ENCODE results near the gene MTHFD1L.

DNA sequence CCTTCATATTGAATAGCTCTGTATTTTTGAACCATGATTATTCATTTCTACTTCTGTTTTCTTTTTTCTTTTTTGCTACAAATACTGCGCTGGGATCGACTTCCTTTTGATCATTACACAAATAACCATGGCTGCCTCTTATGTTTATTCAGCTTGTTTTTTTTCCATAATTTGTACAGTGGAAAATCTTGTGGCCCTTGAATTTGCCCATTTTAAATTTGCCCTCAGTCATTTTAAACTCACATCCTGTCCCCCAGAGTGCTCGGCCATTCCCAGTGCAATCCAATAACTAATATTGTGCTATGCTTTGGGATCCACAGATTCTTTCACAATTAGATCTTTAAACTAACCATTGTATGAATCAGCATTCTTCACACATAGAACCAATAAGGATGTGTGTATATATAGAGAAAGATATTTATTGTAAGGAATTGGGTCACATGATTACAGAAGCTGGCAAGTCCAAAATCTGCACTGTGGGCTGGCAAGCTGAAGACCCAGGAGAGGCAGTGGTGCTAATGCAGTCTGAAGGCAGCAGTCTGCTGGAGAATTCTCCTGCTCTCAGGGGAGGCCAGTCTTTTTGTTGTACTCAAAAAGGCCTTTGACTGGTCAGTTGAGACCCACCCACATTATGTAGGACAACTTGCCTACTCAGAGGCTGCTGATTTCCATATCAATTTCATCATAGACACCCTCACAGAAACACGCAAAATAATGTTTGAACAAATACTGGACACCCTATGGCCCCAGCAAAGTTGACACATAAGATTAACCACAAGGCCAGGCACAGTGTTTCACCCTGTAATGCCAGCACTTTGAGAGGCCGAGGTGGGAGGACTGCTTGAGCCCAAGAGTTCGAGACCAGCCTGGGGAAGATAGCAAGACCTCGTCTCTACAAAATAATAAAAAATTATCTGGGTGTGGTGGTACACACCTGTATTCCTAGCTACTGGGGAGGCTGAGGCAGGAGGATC is 147.1 kb downstream of the MTHFD1L start:
- TF ChIP-seq, protein P1, sequence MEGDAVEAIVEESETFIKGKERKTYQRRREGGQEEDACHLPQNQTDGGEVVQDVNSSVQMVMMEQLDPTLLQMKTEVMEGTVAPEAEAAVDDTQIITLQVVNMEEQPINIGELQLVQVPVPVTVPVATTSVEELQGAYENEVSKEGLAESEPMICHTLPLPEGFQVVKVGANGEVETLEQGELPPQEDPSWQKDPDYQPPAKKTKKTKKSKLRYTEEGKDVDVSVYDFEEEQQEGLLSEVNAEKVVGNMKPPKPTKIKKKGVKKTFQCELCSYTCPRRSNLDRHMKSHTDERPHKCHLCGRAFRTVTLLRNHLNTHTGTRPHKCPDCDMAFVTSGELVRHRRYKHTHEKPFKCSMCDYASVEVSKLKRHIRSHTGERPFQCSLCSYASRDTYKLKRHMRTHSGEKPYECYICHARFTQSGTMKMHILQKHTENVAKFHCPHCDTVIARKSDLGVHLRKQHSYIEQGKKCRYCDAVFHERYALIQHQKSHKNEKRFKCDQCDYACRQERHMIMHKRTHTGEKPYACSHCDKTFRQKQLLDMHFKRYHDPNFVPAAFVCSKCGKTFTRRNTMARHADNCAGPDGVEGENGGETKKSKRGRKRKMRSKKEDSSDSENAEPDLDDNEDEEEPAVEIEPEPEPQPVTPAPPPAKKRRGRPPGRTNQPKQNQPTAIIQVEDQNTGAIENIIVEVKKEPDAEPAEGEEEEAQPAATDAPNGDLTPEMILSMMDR (IDR thresholded peaks at IDR 0.05): no peak
- TF ChIP-seq POLR2A (IDR thresholded peaks at IDR 0.05): no peak

All from Peyer's patch (tissue), 4 donors.